ENCODE data around the gene GPR15. TPM values are rescaled to one million over a fixed set of nuclear protein-coding genes. Genes with fewer than 3 reads are reported as not detected.
"Not testable (repeated sequence)": the region's sequence is repeated elsewhere in the genome, so short reads cannot be mapped to it uniquely, and the experiment has no call there.

Gene GPR15
- total RNA-seq, 1 donor from 2014 or later, result 1.4 TPM

DNA sequence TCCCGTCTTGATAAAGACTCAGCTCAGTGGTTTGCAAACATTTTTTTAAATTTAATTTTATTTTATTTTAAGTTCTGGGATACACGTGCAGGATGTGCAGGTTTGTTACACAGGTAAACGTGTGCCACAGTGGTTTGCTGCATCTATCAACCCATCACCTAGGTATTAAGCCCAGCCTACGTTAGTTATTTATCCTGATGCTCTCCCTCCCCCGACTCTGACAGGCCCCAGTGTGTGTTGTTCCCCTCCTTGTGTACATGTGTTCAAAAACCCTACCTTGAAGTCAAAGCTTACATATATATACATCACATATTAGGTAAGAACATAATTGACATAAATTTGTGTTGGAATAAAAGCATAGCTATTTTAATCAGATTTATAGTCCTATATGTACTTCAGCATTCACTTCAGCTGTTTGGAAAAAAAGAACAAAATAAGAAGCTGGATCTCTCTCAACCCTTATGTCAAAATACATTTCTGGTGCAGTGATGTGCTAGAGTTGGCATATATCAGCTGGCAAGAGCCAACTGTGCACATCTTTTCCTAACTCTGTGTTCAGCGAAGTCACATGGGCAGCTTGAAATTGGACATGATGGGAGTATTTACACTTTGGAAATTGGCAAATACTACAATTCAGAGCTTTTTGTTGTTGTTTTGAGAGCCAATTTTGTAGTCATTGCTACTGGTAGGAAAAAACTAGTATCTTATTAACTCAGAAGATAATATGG, 26.5 kb downstream of the GPR15 start:
- TF ChIP-seq CTCF (IDR thresholded peaks at IDR 0.05), result no peak

DNA sequence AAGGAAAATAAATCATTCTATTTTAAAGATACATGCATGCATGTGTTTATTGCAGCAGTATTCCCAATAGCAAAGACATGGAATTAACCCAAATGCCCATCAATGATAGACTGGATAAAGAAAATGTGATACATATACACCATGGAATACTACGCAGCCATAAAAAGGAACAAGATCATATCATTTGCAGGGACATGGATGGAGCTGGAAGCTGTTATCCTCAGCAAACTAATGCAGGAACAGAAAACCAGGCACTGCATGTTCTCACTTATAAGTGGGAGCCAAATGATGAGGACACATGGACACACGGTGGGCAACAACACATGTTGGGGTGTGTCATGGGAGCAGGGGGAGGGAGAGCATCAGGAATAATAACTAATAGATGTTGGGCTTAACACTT, 28.0 kb downstream of the GPR15 start:
- ATAC-seq; H3K36me3 ChIP-seq; DNase-seq; H3K4me3 ChIP-seq; H3K27ac ChIP-seq; H3K27me3 ChIP-seq (ENCODE audit: low read depth); H3K4me1 ChIP-seq; intact Hi-C loops (cut with DNase I); H3K9me3 ChIP-seq: not testable (repeated sequence)

More for the DNA sequence above, 26.5 kb downstream of the GPR15 start:
- ATAC-seq, result no peak
- Histone ChIP-seq H3K36me3 (no peaks in the 10 kb centered on the region), H3K27me3 (ENCODE audit: low read depth) (no peaks in the 10 kb centered on the region), H3K4me3 (no peak overlapping the region), H3K9me3 (no peaks in the 10 kb centered on the region), H3K27ac (no peak overlapping the region), H3K4me1 (no peaks in the 10 kb centered on the region)
- intact Hi-C loops (cut with DNase I), result no loop called here
- no peak for DNase-seq

DNA sequence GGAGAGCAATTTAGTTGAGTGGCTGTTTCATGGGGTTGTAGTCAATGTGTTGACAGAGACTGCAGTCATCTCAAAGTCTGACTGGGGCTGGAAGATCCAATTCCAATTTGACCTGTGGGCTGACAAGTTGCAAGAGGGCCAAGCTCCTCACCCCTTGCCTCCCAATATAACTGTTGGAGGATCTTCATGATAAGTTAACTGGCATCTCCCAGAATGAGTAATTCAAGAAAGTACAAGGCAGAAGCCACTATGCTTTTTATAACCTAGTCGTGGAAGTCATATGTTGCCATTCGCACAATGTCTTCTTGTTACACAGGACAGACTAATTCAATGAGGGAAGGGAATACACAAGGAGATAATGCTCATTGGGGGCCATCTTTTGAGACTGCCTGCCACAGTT, 29.1 kb downstream of the GPR15 start:
- no peaks in the 10 kb centered on the region for H3K9me3 ChIP-seq
- TF ChIP-seq CTCF (IDR thresholded peaks at IDR 0.05), result no peak
- DNase-seq (no peak), ATAC-seq (no peak)
- H3K36me3 ChIP-seq, result no peaks in the 10 kb centered on the region
- H3K27me3 ChIP-seq (ENCODE audit: low read depth), result no peaks in the 10 kb centered on the region
- intact Hi-C loops (cut with DNase I), result no loop called here
- no peak overlapping the region for H3K27ac ChIP-seq
- H3K4me1 ChIP-seq, result no peaks in the 10 kb centered on the region
- H3K4me3 ChIP-seq, result no peak overlapping the region

DNA sequence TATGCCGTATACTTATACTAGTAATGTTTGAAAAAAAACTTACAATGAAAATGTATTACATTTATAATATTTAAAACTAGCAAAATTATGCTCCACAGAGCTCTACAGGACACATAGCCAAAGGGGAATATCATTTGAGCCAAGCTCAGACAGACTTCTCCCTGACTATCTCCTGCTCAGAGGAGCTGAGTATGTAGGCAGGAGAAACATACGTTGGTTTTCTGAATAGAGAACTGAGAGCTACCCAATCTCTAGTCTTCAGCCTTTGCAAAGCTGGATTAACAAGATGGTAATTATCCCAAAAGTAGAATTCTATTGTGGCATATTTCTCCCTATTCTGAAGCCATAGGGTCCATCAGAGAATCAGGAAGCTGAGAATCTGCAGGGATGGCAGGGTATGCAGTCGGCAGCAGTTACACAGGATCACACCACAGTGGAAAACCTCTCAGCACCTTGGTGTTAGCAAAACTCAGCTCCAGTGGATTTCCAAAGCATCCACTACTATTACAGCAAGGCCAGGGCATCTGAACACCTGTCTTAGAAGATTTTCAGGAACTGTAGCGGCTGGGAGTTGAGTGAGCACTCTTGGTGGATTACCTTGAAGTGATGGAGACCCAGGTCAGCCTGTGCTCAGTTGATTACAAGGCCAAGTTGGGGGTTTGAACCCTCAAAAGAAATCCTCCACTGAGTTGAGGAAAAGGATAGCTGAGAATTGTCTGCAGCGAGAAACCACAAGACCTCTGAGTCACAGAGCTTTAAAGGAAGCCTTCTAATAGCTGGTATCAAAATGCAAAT, 30.1 kb downstream of the GPR15 start:
- intact Hi-C loops (cut with DNase I), result no loop called here
- no peaks in the 10 kb centered on the region for H3K36me3 ChIP-seq
- DNase-seq (no peak), ATAC-seq (no peak)
- H3K4me3 ChIP-seq, result no peak overlapping the region
- H3K27me3 ChIP-seq (ENCODE audit: low read depth), result no peaks in the 10 kb centered on the region
- no peaks in the 10 kb centered on the region for H3K9me3 ChIP-seq
- no peaks in the 10 kb centered on the region for H3K4me1 ChIP-seq
- TF ChIP-seq CTCF (IDR thresholded peaks at IDR 0.05), result no peak
- no peak overlapping the region for H3K27ac ChIP-seq

DNA sequence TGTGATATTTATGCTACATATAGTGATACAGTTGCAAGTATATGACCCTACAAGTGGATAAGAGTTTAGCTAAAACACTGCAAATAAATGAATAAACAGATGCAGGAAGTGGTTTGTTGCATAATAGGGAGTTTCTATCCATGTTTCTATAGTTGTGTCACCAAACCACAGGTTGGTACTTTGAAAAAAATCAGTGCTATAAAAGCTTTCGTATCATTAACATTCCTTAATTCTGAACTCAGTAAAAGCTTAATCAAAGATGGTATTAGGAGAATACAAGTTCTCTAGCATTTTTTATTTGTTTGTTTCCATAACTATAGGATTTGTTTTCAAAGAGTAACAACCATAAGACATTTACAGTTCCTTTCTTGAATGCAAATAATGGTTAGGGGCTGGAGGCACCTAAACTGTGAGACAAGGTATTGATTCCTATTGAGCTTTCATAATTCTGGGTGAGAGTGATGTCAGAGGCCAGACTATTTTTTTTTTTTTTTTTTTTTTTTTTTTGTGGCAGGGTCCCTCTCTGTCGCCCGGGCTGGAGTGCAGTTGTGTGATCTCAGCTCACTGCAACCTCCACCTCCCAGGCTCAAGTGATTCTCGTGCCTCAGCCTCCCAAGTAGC, 32.0 kb downstream of the GPR15 start:
- Histone ChIP-seq H3K4me3 (no peak overlapping the region), H3K27me3 (ENCODE audit: low read depth) (no peaks in the 10 kb centered on the region), H3K9me3 (no peaks in the 10 kb centered on the region), H3K27ac (peak overlapping the region; percentile 9), H3K36me3 (no peaks in the 10 kb centered on the region), H3K4me1 (no peaks in the 10 kb centered on the region)
- TF ChIP-seq CTCF (IDR thresholded peaks at IDR 0.05), result no peak
- DNase-seq (no peak), ATAC-seq (peak in 1 of 2 donors; percentile 27)
- intact Hi-C loops (cut with DNase I), result no loop called here
